CD4-positive, alpha-beta memory T cell (primary cell): ENCODE measurements around the gene NRGN. TPM values are rescaled to one million over a fixed set of nuclear protein-coding genes. Genes with fewer than 3 reads are reported as not detected.
A peak's percentile ranks its signal among the peaks of the same experiment; 100 is the strongest.

Source experiments
- CTCF ChIA-PET: fragments of 350-600 bp; sonication (Branson Sonifier 250); formaldehyde crosslinking; loops from one replicate; lab custom pipeline; 2021; ENCODE audit warnings: inconsistent platforms; ENCODE audit not compliant: partially characterized antibody; lab: Charles Lee
- POLR2A ChIA-PET: fragments of 350-600 bp; sonication (Branson Sonifier 250); formaldehyde crosslinking; loops from one replicate; lab custom pipeline; 2021; ENCODE audit not compliant: partially characterized antibody; lab: Charles Lee
- DNase-seq, 5 donors: peaks; one replicate each; pipeline versions ENCODE4 v3.0.0 to v3.0.0-alpha.2; 2020 to 2022; ENCODE audit warnings: mixed read lengths in 1 of 5
- H3K27ac ChIP-seq: one replicate; pipeline ENCODE4 v1.7.0; 2013; ENCODE audit warnings: low read depth, low read length
- H3K27me3 ChIP-seq: 2 replicates; pipeline ENCODE4 v1.7.0; 2013; ENCODE audit warnings: mild to moderate bottlenecking, low read length, moderate library complexity; ENCODE audit not compliant: insufficient read depth
- H3K36me3 ChIP-seq: 2 replicates; pipeline ENCODE4 v1.7.0; 2013; ENCODE audit warnings: mild to moderate bottlenecking, low read length, moderate library complexity; ENCODE audit not compliant: insufficient read depth
- H3K4me1 ChIP-seq: 2 replicates; pipeline ENCODE4 v1.7.0; 2013; ENCODE audit warnings: mild to moderate bottlenecking, low read length, moderate library complexity; ENCODE audit not compliant: insufficient read depth
- H3K4me3 ChIP-seq, 2 donors: one replicate each; pipeline ENCODE4 v1.7.0; 2013; ENCODE audit warnings: low read length in 2 of 2, mild to moderate bottlenecking in 1 of 2
- H3K9me3 ChIP-seq, 2 donors: one replicate each; pipeline ENCODE4 v1.7.0; 2013; ENCODE audit warnings: low read length in 2 of 2, control low read depth in 1 of 2; ENCODE audit not compliant: control insufficient read depth in 1 of 2
- H3K27ac Mint-ChIP-seq, 7 donors: one replicate each; pipeline ENCODE4 v1.8.0; 2020 to 2021; ENCODE audit warnings: mixed read lengths in 7 of 7, mild to moderate bottlenecking in 6 of 7, inconsistent platforms in 3 of 7, moderate library complexity in 3 of 7
- H3K27me3 Mint-ChIP-seq, 2 donors: one replicate each; pipeline ENCODE4 v1.8.0; 2020 to 2021; ENCODE audit warnings: mixed read lengths in 2 of 2
- H3K36me3 Mint-ChIP-seq, 2 donors: one replicate each; pipeline ENCODE4 v1.8.0; 2020 to 2021; ENCODE audit warnings: mixed read lengths in 2 of 2, inconsistent platforms in 1 of 2, mild to moderate bottlenecking in 1 of 2
- H3K4me1 Mint-ChIP-seq, 4 donors: one replicate each; pipeline ENCODE4 v1.8.0; 2020 to 2021; ENCODE audit warnings: mixed read lengths in 4 of 4, mild to moderate bottlenecking in 1 of 4
- H3K4me3 Mint-ChIP-seq, 8 donors: one replicate each; pipeline ENCODE4 v1.8.0; 2020 to 2021; ENCODE audit warnings: mixed read lengths in 8 of 8, mild to moderate bottlenecking in 7 of 8, moderate library complexity in 6 of 8, inconsistent platforms in 3 of 8
- H3K9me3 Mint-ChIP-seq, 8 donors: one replicate each; pipeline ENCODE4 v1.8.0; 2020 to 2021; ENCODE audit warnings: mixed read lengths in 8 of 8, mild to moderate bottlenecking in 5 of 8, inconsistent platforms in 3 of 8, moderate library complexity in 1 of 8
- intact Hi-C: fragments of 100-400 bp; cut with micrococcal nuclease; formaldehyde crosslinking; loops from one replicate; pipeline ENCODE4 v1.15.1; 2023
- polyA plus RNA-seq, 2 donors: library from polyadenylated mRNA; unstranded; fragments of 300-500 nt; fragmentation: Illumina TruSeq; gene quantifications; one replicate each; pipeline ENCODE4 v1.2.3, GENCODE V29; 2021
- total RNA-seq, 2 experiments: library from RNA; stranded (reverse); gene quantifications; one replicate each; pipeline ENCODE4 v1.2.3, GENCODE V29; 2021

NRGN gene
- total and polyA plus RNA-seq, 4 experiments from 2014 or later, result 0.67 TPM; not detected in 3

DNA sequence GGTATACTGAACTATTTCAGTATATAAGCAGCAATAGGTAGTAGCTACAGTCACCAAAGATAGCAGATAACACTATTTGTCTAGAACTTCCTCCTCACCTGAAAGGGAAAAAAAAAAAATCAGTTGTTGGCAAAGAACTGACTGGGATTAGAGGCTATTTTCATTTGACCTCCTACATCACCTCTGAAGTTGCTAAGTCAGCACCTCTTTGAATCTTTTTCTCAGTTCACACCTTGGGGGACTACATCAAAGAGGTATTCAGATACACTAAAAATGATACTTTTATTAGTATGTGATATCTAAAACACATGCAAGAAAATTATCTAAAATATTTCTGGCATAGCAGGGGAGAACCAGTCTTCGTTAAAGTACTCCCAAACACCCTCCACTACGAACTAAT is 44.3 kb downstream of the NRGN start:
- ChIA-PET CTCF (interaction anchor here (1.4 to 2.1 kb wide), 5 partner anchors 10 to 115 kb away, joined by 4 to 13 read pairs (median 5); no protein-coding TSS in a partner anchor), POLR2A (no interaction called here)
- no peaks in the 10 kb centered on the region for H3K36me3 Mint-ChIP-seq
- H3K4me3 Mint-ChIP-seq, result no peak overlapping the region
- Histone ChIP-seq H3K36me3 (no peaks in the 10 kb centered on the region), H3K4me1 (no peaks in the 10 kb centered on the region), H3K4me3 (no peak overlapping the region), H3K27me3 (no peaks in the 10 kb centered on the region), H3K9me3 (no peaks in the 10 kb centered on the region), H3K27ac (no peak overlapping the region)
- H3K4me1 Mint-ChIP-seq, result peaks cover 0 to 2% (median 0%) of the 10 kb centered on the region in 4 donors
- no peak for DNase-seq
- intact Hi-C loops, result no loop called here
- no peaks in the 10 kb centered on the region for H3K27me3 Mint-ChIP-seq
- peaks cover 0 to 2% (median 0%) of the 10 kb centered on the region in 8 donors for H3K9me3 Mint-ChIP-seq
- H3K27ac Mint-ChIP-seq, result no peak overlapping the region

DNA sequence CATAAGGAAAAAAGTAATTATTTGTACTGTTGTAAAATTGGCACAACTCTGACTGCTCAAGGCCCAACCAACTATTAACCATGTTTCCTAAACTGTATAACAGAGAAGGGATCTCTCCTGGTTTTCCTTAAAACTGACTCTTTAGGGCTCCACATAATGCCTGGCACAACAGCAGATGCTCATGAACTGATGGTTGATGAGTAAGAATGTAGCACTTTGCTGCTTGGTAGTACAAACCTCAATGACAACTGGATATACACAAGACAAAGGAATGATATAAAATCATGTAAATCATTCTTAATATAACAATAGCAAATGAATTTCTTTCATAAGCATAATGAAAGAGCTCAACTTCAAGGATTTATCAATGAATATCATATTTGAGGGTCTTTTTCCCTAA is 48.8 kb downstream of the NRGN start:
- DNase-seq, result no peak
- H3K9me3 ChIP-seq, result no peaks in the 10 kb centered on the region
- no peak overlapping the region for H3K4me3 ChIP-seq
- intact Hi-C loops, result no loop called here
- no peaks in the 10 kb centered on the region for H3K27me3 Mint-ChIP-seq
- peaks cover 9 to 32% (median 16%) of the 10 kb centered on the region in 4 donors for H3K4me1 Mint-ChIP-seq
- no peaks in the 10 kb centered on the region for H3K4me1 ChIP-seq
- no peaks in the 10 kb centered on the region for H3K36me3 ChIP-seq
- H3K36me3 Mint-ChIP-seq, result no peaks in the 10 kb centered on the region
- no peak overlapping the region for H3K27ac ChIP-seq
- POLR2A ChIA-PET, result no interaction called here
- H3K9me3 Mint-ChIP-seq, result peaks cover 0 to 2% (median 0%) of the 10 kb centered on the region in 8 donors
- no peaks in the 10 kb centered on the region for H3K27me3 ChIP-seq
- H3K4me3 Mint-ChIP-seq, result no peak overlapping the region
- CTCF ChIA-PET, result interaction anchor here (1.1 kb wide), 1 partner anchor 10 kb away, joined by 5 read pairs; no protein-coding TSS in a partner anchor
- no peak overlapping the region for H3K27ac Mint-ChIP-seq

DNA sequence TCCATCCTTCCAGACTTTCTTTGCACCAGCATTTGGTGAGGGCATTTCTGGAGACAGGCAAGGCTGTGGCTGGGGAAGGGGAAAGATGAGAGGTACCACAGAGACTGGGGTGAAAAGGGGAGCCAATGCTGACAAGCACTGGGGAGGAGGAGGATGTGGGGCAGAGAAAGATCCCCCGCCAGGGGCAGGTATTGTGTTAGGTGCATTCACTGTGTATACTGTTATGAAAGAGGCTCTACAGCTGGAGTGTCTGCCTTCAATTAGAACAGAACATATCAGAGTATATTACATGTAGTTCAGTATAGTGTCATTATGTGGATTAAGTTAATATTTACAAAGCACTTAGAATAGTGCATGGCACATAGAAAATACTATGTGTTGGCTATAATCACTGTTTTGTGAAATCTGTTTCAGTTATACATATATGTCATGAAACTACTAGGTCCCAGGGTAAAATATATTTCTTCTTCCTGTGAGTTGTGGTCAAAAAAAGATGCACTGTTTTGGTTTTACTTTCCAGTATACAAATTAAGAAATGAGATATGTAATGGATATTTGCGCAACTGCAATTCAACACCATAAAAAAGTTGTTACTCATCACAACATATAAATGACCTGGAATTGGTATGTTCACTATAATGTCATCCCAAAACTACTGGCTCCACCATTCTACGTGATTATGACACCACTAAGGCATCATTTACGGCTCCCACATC is 52.0 kb downstream of the NRGN start:
- intact Hi-C loops, result no loop called here
- ChIA-PET CTCF (interaction anchor here (1.1 to 12.2 kb wide), 5 partner anchors 9 to 122 kb away, joined by 3 to 98 read pairs (median 16); no protein-coding TSS in a partner anchor), POLR2A (no interaction called here)
- no peak for DNase-seq
- peaks cover 9 to 36% (median 18%) of the 10 kb centered on the region in 4 donors for H3K4me1 Mint-ChIP-seq
- no peak overlapping the region for H3K4me3 Mint-ChIP-seq
- H3K4me3 ChIP-seq, result no peak overlapping the region
- H3K36me3 ChIP-seq, result no peaks in the 10 kb centered on the region
- no peaks in the 10 kb centered on the region for H3K27me3 Mint-ChIP-seq
- no peaks in the 10 kb centered on the region for H3K9me3 ChIP-seq
- H3K27me3 ChIP-seq, result no peaks in the 10 kb centered on the region
- no peaks in the 10 kb centered on the region for H3K9me3 Mint-ChIP-seq
- H3K27ac ChIP-seq, result no peak overlapping the region
- H3K36me3 Mint-ChIP-seq, result no peaks in the 10 kb centered on the region
- no peaks in the 10 kb centered on the region for H3K4me1 ChIP-seq
- H3K27ac Mint-ChIP-seq, result peak overlapping the region in 1 of 7 donors; percentile 64

GRCh38 chr11:124793466-124794278 is 53.9 kb downstream of the NRGN start:
- ChIA-PET CTCF (interaction anchor here (0.7 to 12.2 kb wide), 24 partner anchors 8 to 545 kb away, joined by 3 to 98 read pairs (median 7); partner anchors contain the start of genes ESAM, SIAE, SPA17 and TBRG1), POLR2A (interaction anchor here (1.0 to 1.2 kb wide), 2 partner anchors 31 to 123 kb away, joined by 3 to 4 read pairs; no protein-coding TSS in a partner anchor)
- Mint-ChIP-seq H3K27ac (no peak overlapping the region), H3K36me3 (no peaks in the 10 kb centered on the region), H3K27me3 (no peaks in the 10 kb centered on the region), H3K9me3 (no peaks in the 10 kb centered on the region), H3K4me3 (no peak overlapping the region), H3K4me1 (peaks cover 15 to 47% (median 26%) of the 10 kb centered on the region in 4 donors)
- H3K9me3 ChIP-seq, result no peaks in the 10 kb centered on the region
- no peak overlapping the region for H3K27ac ChIP-seq
- H3K27me3 ChIP-seq, result no peaks in the 10 kb centered on the region
- no peak overlapping the region for H3K4me3 ChIP-seq
- H3K4me1 ChIP-seq, result peaks cover 12% of the 10 kb centered on the region
- peak in 4 of 5 donors; percentile 30 to 46 (median 36) for DNase-seq
- H3K36me3 ChIP-seq, result no peaks in the 10 kb centered on the region
- intact Hi-C loops, result loop anchor here (1.0 kb wide), 1 partner anchor 124 kb away; no protein-coding TSS in a partner anchor

DNA sequence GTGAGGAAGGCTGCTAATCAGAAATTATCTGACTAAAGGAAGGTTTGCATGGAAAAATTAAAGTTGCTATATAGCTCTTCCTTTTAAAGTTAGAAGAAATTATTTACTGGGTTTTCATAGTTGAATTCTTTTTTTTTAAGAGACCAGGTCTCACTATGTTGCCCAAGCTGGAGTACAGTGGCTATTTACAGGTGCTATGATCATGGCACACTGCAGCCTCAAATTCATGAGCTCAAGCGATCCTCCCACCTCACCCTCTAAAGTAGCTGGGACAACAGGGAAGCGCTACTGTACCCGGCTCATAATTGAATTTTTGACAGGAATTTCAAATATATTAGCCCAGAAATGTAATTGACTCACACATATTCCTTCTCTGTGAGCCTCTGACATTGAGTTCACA is 56.6 kb downstream of the NRGN start:
- H3K27me3 ChIP-seq, result no peaks in the 10 kb centered on the region
- POLR2A ChIA-PET, result no interaction called here
- Mint-ChIP-seq H3K36me3 (peaks cover 0 to 12% of the 10 kb centered on the region in 2 donors), H3K27ac (no peak overlapping the region), H3K9me3 (no peaks in the 10 kb centered on the region), H3K4me1 (peaks cover 23 to 49% (median 35%) of the 10 kb centered on the region in 4 donors), H3K27me3 (no peaks in the 10 kb centered on the region), H3K4me3 (no peak overlapping the region)
- H3K27ac ChIP-seq, result no peak overlapping the region
- CTCF ChIA-PET, result interaction anchor here (0.6 to 12.2 kb wide), 6 partner anchors 9 to 184 kb away, joined by 3 to 98 read pairs (median 4); no protein-coding TSS in a partner anchor
- peaks cover 25% of the 10 kb centered on the region for H3K4me1 ChIP-seq
- DNase-seq, result no peak
- no peaks in the 10 kb centered on the region for H3K36me3 ChIP-seq
- H3K4me3 ChIP-seq, result no peak overlapping the region
- H3K9me3 ChIP-seq, result no peaks in the 10 kb centered on the region
- intact Hi-C loops, result loop anchor here (5.0 kb wide), 1 partner anchor 156 kb away; the partner anchor contains the start of gene CCDC15

Other genes starting within 250 kb of the NRGN start
- gene OR8B12, start 196.3 kb upstream of the NRGN start, total RNA-seq, result not detected
- not detected for gene OR8B12, start 196.3 kb upstream of the NRGN start, polyA plus RNA-seq
- not detected for gene OR8A1, start 169.9 kb upstream of the NRGN start, total RNA-seq
- not detected for gene OR8A1, start 169.9 kb upstream of the NRGN start, polyA plus RNA-seq
- not detected for gene PANX3, start 128.5 kb upstream of the NRGN start, total RNA-seq
- not detected for gene PANX3, start 128.5 kb upstream of the NRGN start, polyA plus RNA-seq
- gene TBRG1, start 117.1 kb upstream of the NRGN start, total RNA-seq, result 10 to 100 TPM; 69.3 to 75.8 TPM
- 10 to 100 TPM; 34.6 to 42.3 TPM for gene TBRG1, start 117.1 kb upstream of the NRGN start, polyA plus RNA-seq
- 1 to 10 TPM; 4.2 to 4.8 TPM for gene SIAE, start 66.2 kb upstream of the NRGN start, total RNA-seq
- gene SIAE, start 66.2 kb upstream of the NRGN start, polyA plus RNA-seq, result 1 to 10 TPM; 2.8 to 6.8 TPM
- gene SPA17, start 66.0 kb upstream of the NRGN start, total RNA-seq, result under 1 TPM; 0.55 to 0.81 TPM
- under 1 TPM; 0.64 to 0.72 TPM for gene SPA17, start 66.0 kb upstream of the NRGN start, polyA plus RNA-seq
- under 1 TPM; 0.55 to 0.87 TPM for gene VSIG2, start 12.3 kb downstream of the NRGN start, total RNA-seq
- under 1 TPM; 0.39 to 0.80 TPM for gene VSIG2, start 12.3 kb downstream of the NRGN start, polyA plus RNA-seq
- gene ESAM, start 22.3 kb downstream of the NRGN start, total RNA-seq, result 1 to 10 TPM; 1.5 to 1.8 TPM
- 1 to 10 TPM; 1.3 to 3.2 TPM for gene ESAM, start 22.3 kb downstream of the NRGN start, polyA plus RNA-seq
- 10 to 100 TPM; 25.9 to 26.3 TPM for gene MSANTD2, start 60.5 kb downstream of the NRGN start, total RNA-seq
- 1 to 10 TPM; 2.4 to 5.9 TPM for gene MSANTD2, start 60.5 kb downstream of the NRGN start, polyA plus RNA-seq
- gene ROBO3, start 125.5 kb downstream of the NRGN start, total RNA-seq, result 10 to 100 TPM; 16.2 to 18.1 TPM
- 1 to 10 TPM in 1 of 2 donors, under 1 TPM in 1; 0.70 to 2.0 TPM for gene ROBO3, start 125.5 kb downstream of the NRGN start, polyA plus RNA-seq
- not detected for gene ROBO4, start 157.9 kb downstream of the NRGN start, total RNA-seq
- gene ROBO4, start 157.9 kb downstream of the NRGN start, polyA plus RNA-seq, result not detected
- gene HEPN1, start 179.3 kb downstream of the NRGN start, total RNA-seq, result not detected
- gene HEPN1, start 179.3 kb downstream of the NRGN start, polyA plus RNA-seq, result not detected
- not detected for gene HEPACAM, start 196.1 kb downstream of the NRGN start, total RNA-seq
- not detected for gene HEPACAM, start 196.1 kb downstream of the NRGN start, polyA plus RNA-seq
- 1 to 10 TPM; 2.6 to 2.7 TPM for gene CCDC15, start 214.3 kb downstream of the NRGN start, total RNA-seq
- gene CCDC15, start 214.3 kb downstream of the NRGN start, polyA plus RNA-seq, result 1 to 10 TPM in 1 of 2 donors, under 1 TPM in 1; 0.48 to 1.7 TPM